Stimulated activated naive CD4-positive, alpha-beta T cell (primary cell): ENCODE results near the gene LDLRAD4.
A peak's percentile ranks its signal among the peaks of the same experiment; 100 is the strongest.

Source experiments
- DNase-seq, 6 experiments: peaks; one replicate each; lab custom pipeline; 2025; lab: John Stamatoyannopoulos, UW

Gene LDLRAD4

GRCh38 chr18:13285874-13286273 lies 67.3 kb downstream of the LDLRAD4 start:
- DNase-seq = no peak

GRCh38 chr18:13286456-13287125 lies 68.0 kb downstream of the LDLRAD4 start:
- DNase-seq = no peak

- DNase-seq = peak in 1 of 6 experiments; percentile 5
Measured at GRCh38 chr18:13287372-13287771, 68.8 kb downstream of the LDLRAD4 start.

- no peak for DNase-seq
Measured at GRCh38 chr18:13288509-13289133, 70.1 kb downstream of the LDLRAD4 start.

- no peak for DNase-seq
Measured at GRCh38 chr18:13289481-13290205, 71.1 kb downstream of the LDLRAD4 start.

GRCh38 chr18:13290856-13291271 lies 72.3 kb downstream of the LDLRAD4 start:
- DNase-seq = no peak

GRCh38 chr18:13291299-13291698 lies 72.7 kb downstream of the LDLRAD4 start:
- DNase-seq = no peak

GRCh38 chr18:13291745-13292447 lies 73.3 kb downstream of the LDLRAD4 start:
- DNase-seq = no peak

- no peak for DNase-seq
Measured at GRCh38 chr18:13292736-13293135, 74.2 kb downstream of the LDLRAD4 start.

- DNase-seq = no peak
Measured at GRCh38 chr18:13294309-13294708, 75.7 kb downstream of the LDLRAD4 start.

GRCh38 chr18:13295894-13296293 lies 77.3 kb downstream of the LDLRAD4 start:
- DNase-seq = no peak

- peak in 2 of 6 experiments; percentile 4 to 12 for DNase-seq
Measured at GRCh38 chr18:13296867-13297574, 78.5 kb downstream of the LDLRAD4 start.

GRCh38 chr18:13298262-13298661 lies 79.7 kb downstream of the LDLRAD4 start:
- no peak for DNase-seq

GRCh38 chr18:13300029-13300428 lies 81.5 kb downstream of the LDLRAD4 start:
- DNase-seq = no peak

- DNase-seq = no peak
Measured at GRCh38 chr18:13300796-13301195, 82.2 kb downstream of the LDLRAD4 start.

GRCh38 chr18:13302040-13302439 lies 83.5 kb downstream of the LDLRAD4 start:
- DNase-seq = no peak

GRCh38 chr18:13302457-13303225 lies 84.1 kb downstream of the LDLRAD4 start:
- no peak for DNase-seq

- no peak for DNase-seq
Measured at GRCh38 chr18:13303756-13304364, 85.3 kb downstream of the LDLRAD4 start.

GRCh38 chr18:13305301-13305700 lies 86.7 kb downstream of the LDLRAD4 start:
- DNase-seq = no peak

GRCh38 chr18:13306583-13306982 lies 88.0 kb downstream of the LDLRAD4 start:
- no peak for DNase-seq

GRCh38 chr18:13308369-13308768 lies 89.8 kb downstream of the LDLRAD4 start:
- no peak for DNase-seq
